OCI-LY7 (cell line): Measurements from ENCODE around the gene CDH2.

Experiments
- EZH2phosphoT487 ChIP-seq: fragments of 200-600 bp; sonication (generic); IDR thresholded peaks from 2 replicates; pipeline ENCODE4 v1.6.1; 2018; ENCODE audit warnings: low read depth, borderline replicate concordance, mild to moderate bottlenecking, mixed run types, antibody characterized with exemption, low read length, moderate library complexity, mixed read lengths
- TF ChIP-seq, protein P1 (sequence below): fragments of 200-600 bp; sonication (generic); conservative IDR thresholded peaks from 2 replicates; pipeline ENCODE4 v1.5.1; 2014; ENCODE audit warnings: mild to moderate bottlenecking, antibody characterized with exemption, low read length, moderate library complexity, mixed read lengths

DNA sequence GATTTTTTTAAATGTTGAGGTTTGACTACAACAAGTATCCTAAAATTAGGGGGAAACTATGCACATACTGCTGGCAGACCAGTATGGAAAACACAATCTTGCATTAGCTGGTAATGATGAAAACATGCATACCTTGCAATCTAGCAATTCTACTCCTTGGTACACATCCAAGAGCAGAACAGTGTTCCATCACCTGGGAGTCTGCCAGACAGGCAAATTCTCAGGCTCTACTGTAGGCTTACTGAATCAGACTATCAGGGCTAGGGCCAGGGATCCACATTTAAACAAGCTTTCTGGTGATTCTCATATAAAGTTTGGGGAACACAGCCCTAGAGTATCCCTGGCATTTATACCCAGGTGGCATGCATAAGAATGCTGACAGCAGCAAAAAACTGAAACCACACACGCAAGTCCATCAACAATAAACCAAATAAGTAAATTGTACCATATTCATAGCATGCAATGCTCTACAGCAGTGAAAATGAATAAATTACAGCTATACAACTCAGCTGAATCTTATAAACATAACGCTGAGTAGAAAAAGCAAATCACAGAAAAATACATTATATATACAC lies 13.6 kb downstream of the CDH2 start:
- TF ChIP-seq, protein P1, sequence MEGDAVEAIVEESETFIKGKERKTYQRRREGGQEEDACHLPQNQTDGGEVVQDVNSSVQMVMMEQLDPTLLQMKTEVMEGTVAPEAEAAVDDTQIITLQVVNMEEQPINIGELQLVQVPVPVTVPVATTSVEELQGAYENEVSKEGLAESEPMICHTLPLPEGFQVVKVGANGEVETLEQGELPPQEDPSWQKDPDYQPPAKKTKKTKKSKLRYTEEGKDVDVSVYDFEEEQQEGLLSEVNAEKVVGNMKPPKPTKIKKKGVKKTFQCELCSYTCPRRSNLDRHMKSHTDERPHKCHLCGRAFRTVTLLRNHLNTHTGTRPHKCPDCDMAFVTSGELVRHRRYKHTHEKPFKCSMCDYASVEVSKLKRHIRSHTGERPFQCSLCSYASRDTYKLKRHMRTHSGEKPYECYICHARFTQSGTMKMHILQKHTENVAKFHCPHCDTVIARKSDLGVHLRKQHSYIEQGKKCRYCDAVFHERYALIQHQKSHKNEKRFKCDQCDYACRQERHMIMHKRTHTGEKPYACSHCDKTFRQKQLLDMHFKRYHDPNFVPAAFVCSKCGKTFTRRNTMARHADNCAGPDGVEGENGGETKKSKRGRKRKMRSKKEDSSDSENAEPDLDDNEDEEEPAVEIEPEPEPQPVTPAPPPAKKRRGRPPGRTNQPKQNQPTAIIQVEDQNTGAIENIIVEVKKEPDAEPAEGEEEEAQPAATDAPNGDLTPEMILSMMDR: no peak
- no peak for TF ChIP-seq EZH2phosphoT487
